B cell (primary cell): ENCODE data around the gene EPB41L4A. TPM values are rescaled to one million over a fixed set of nuclear protein-coding genes. Genes with fewer than 3 reads are reported as not detected.

ENCODE experiments used
- ATAC-seq: fragments of 200-7000 bp; cut with Tn5 transposase; one replicate; pipeline ENCODE4 v1.10.0; 2021; ENCODE audit warnings: low read depth, mild to moderate bottlenecking, moderate number of reproducible peaks, moderate library complexity
- CTCF ChIA-PET: fragments of 350-600 bp; sonication (Branson Sonifier 250); formaldehyde crosslinking; loops from one replicate; lab custom pipeline; 2021; ENCODE audit warnings: antibody characterized with exemption, inconsistent platforms; lab: Charles Lee
- POLR2A ChIA-PET: fragments of 350-600 bp; sonication (Branson Sonifier 250); formaldehyde crosslinking; loops from one replicate; lab custom pipeline; 2021; ENCODE audit warnings: antibody characterized with exemption; lab: Charles Lee
- DNase-seq: peaks from one replicate; pipeline ENCODE4 v3.0.0; 2013
- H2AFZ ChIP-seq: 2 replicates; pipeline ENCODE4 v1.6.1; 2012; ENCODE audit warnings: mild to moderate bottlenecking, low read depth, low read length; ENCODE audit not compliant: insufficient read depth, poor library complexity, severe bottlenecking
- H3K27ac ChIP-seq, 2 donors: 1 replicate in 1 of 2; 2 replicates in 1 of 2; pipeline ENCODE4 v1.5.1; 2012 to 2013; ENCODE audit warnings: low read length in 2 of 2, mild to moderate bottlenecking in 2 of 2, moderate library complexity in 1 of 2
- H3K27me3 ChIP-seq, 4 experiments: fragments of 200-600 bp in 1 of 4; sonication (generic) in 1 of 4; replicated peaks in 1 of 4; 1 replicate in 2 of 4; 2 replicates in 2 of 4; pipeline versions ENCODE4 v1.6.1 to v1.7.0; 2013 to 2016; ENCODE audit warnings: low read length in 3 of 4, mild to moderate bottlenecking in 2 of 4, mixed read lengths in 1 of 4, moderate library complexity in 1 of 4; ENCODE audit not compliant: insufficient read depth in 4 of 4, control insufficient read depth in 3 of 4; ENCODE audit errors: control extremely low read depth in 1 of 4
- H3K36me3 ChIP-seq, 2 experiments: replicated peaks in 1 of 2; 1 replicate in 1 of 2; 2 replicates in 1 of 2; pipeline versions ENCODE4 v1.6.1 to v1.7.1; 2013; ENCODE audit warnings: low read length in 1 of 2; ENCODE audit not compliant: insufficient read depth in 2 of 2, control insufficient read depth in 1 of 2; ENCODE audit errors: control extremely low read depth in 1 of 2, extremely low read depth in 1 of 2
- H3K4me1 ChIP-seq, 2 donors: fragments of 200-600 bp in 1 of 2; sonication (generic) in 1 of 2; 1 replicate in 1 of 2; 2 replicates in 1 of 2; pipeline versions ENCODE4 v1.5.1 to v1.6.1; 2013 to 2017; ENCODE audit warnings: low read length in 2 of 2; ENCODE audit not compliant: control insufficient read depth in 2 of 2, insufficient read depth in 2 of 2
- H3K4me2 ChIP-seq: replicated peaks from 2 replicates; pipeline ENCODE3; 2012; ENCODE audit warnings: mild to moderate bottlenecking, low read depth, low read length; ENCODE audit not compliant: poor library complexity, severe bottlenecking
- H3K4me3 ChIP-seq, 5 experiments: fragments of 200-600 bp in 1 of 5; sonication (generic) in 1 of 5; 1 replicate in 3 of 5; 2 replicates in 2 of 5; pipeline versions ENCODE4 v1.5.1 to v1.7.0; 2011 to 2016; ENCODE audit warnings: low read length in 4 of 5, mild to moderate bottlenecking in 4 of 5, low read depth in 2 of 5, control low read depth in 1 of 5, moderate library complexity in 1 of 5; ENCODE audit not compliant: insufficient read depth in 1 of 5; ENCODE audit errors: control extremely low read depth in 1 of 5, extremely low read depth in 1 of 5
- H3K79me2 ChIP-seq: fragments of 200-600 bp; sonication (generic); one replicate; pipeline ENCODE4 v1.6.0; 2016; ENCODE audit warnings: low read length; ENCODE audit not compliant: control insufficient read depth, insufficient read depth
- H3K9ac ChIP-seq: fragments of 200-600 bp; sonication (generic); 2 replicates; pipeline ENCODE4 v1.6.1; 2017; ENCODE audit warnings: mild to moderate bottlenecking, low read length, moderate library complexity
- H3K9me3 ChIP-seq, 3 donors: one replicate each; pipeline versions ENCODE4 v1.6.1 to v1.7.1; 2013; ENCODE audit warnings: low read length in 2 of 3; ENCODE audit not compliant: control insufficient read depth in 2 of 3, insufficient read depth in 1 of 3; ENCODE audit errors: control extremely low read depth in 1 of 3
- H4K20me1 ChIP-seq: 2 replicates; pipeline ENCODE4 v1.6.0; 2012; ENCODE audit warnings: mild to moderate bottlenecking, low read length; ENCODE audit not compliant: insufficient read depth, control insufficient read depth, poor library complexity, severe bottlenecking
- H3K27ac Mint-ChIP-seq: one replicate; pipeline ENCODE4 v1.8.0; 2021; ENCODE audit warnings: mixed read lengths
- H3K27me3 Mint-ChIP-seq: one replicate; pipeline ENCODE4 v1.8.0; 2021; ENCODE audit warnings: mixed read lengths
- H3K4me1 Mint-ChIP-seq: one replicate; pipeline ENCODE4 v1.8.0; 2021; ENCODE audit warnings: mixed read lengths
- H3K4me3 Mint-ChIP-seq: one replicate; pipeline ENCODE4 v1.8.0; 2021; ENCODE audit warnings: mixed read lengths
- H3K9me3 Mint-ChIP-seq: one replicate; pipeline ENCODE4 v1.8.0; 2022; ENCODE audit warnings: mixed read lengths; ENCODE audit not compliant: insufficient read depth
- EZH2 ChIP-seq: IDR thresholded peaks from 2 replicates; pipeline ENCODE4 v1.6.1; 2012; ENCODE audit warnings: borderline replicate concordance, low read depth, mild to moderate bottlenecking, moderate library complexity, low read length; ENCODE audit not compliant: insufficient read depth, poor library complexity, severe bottlenecking
- WGBS: methylation state at CpG from one replicate; pipeline ENCODE4 v1.1.5; 2013; ENCODE audit warnings: missing lambda C conversion rate; ENCODE audit not compliant: insufficient coverage; 5-methylcytosine and 5-hydroxymethylcytosine counted together
- intact Hi-C: fragments of 100-400 bp; cut with micrococcal nuclease; formaldehyde crosslinking; loops from one replicate; pipeline ENCODE4 v1.10.0; 2022
- polyA plus RNA-seq: library from polyadenylated mRNA; depleted of rRNA; stranded (reverse); fragments of >200 nt; gene quantifications from 2 replicates; pipeline ENCODE4 v1.2.3, GENCODE V29; 2012
- total RNA-seq, 2 donors: library from RNA; stranded (reverse); fragments of 120-200 nt in 1 of 2; gene quantifications; 1 replicate in 1 of 2; 2 replicates in 1 of 2; pipeline versions ENCODE4 v1.2.3 to v1.2.4, GENCODE V29; 2013 to 2022
- TF ChIP-seq, protein P1 (sequence below): fragments of 200-600 bp; IDR thresholded peaks from one replicate; pipeline ENCODE4 v1.8.0; 2022; ENCODE audit warnings: antibody characterized with exemption, mild to moderate bottlenecking

EPB41L4A gene
- total and polyA plus RNA-seq, 2 donors (not counting 1 experiment from before 2014, with no cell fraction given) = 1.8 to 12.9 TPM

DNA sequence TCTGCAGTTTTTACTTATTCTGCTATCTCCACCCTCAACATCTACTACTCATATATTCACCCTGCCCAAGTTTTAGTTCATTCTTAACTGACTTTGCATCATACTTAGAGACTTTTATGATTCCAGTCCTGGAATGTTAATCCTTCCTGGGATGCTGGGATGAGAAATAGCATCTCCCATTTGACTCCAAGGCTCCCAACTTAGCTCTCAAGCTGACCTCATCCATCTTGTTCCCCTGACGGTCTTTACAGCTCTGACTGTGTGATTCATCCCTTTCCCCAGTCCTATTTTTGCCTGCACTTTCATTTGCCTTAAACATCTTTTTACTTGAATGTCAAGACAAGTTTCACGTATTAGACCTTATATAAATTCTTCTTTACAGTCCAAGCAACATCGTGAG is 297.8 kb downstream of the EPB41L4A start:
- 83% methylated on average over 2 of the region's 3 CpGs for WGBS

DNA sequence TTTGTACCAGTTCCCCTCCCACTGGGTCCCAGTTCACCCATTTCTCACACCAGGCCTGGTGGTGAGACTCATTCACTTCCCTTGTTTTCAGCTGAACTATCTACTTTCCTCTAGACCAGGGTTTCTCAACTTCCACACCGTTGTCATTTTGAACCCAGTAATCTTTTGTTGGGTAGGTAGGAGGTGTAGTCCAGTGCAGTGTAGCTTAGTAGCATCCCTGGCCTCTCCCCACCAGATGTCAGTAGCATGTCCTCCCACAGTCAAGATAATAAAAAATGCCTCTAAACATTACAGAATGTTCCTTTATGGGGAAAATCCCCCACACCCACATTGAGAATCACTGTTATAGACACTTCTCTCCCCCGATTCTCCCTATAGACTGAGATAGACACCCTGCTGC is 299.1 kb downstream of the EPB41L4A start:
- ATAC-seq = no peak
- Mint-ChIP-seq H3K4me1 (no peaks in the 10 kb centered on the region), H3K9me3 (peaks cover 3% of the 10 kb centered on the region), H3K4me3 (no peak overlapping the region), H3K27ac (no peak overlapping the region), H3K27me3 (peaks cover 19% of the 10 kb centered on the region)
- Histone ChIP-seq H3K36me3 (no peaks in the 10 kb centered on the region), H4K20me1 (no peaks in the 10 kb centered on the region), H3K9ac (no peak overlapping the region), H2AFZ (no peak overlapping the region), H3K4me2 (no peak overlapping the region), H3K27ac (no peak overlapping the region), H3K9me3 (peaks cover 0 to 5% (median 0%) of the 10 kb centered on the region in 3 donors), H3K27me3 (no peaks in the 10 kb centered on the region), H3K4me1 (no peaks in the 10 kb centered on the region), H3K4me3 (no peak overlapping the region), H3K79me2 (no peaks in the 10 kb centered on the region)
- TF ChIP-seq, protein P1, sequence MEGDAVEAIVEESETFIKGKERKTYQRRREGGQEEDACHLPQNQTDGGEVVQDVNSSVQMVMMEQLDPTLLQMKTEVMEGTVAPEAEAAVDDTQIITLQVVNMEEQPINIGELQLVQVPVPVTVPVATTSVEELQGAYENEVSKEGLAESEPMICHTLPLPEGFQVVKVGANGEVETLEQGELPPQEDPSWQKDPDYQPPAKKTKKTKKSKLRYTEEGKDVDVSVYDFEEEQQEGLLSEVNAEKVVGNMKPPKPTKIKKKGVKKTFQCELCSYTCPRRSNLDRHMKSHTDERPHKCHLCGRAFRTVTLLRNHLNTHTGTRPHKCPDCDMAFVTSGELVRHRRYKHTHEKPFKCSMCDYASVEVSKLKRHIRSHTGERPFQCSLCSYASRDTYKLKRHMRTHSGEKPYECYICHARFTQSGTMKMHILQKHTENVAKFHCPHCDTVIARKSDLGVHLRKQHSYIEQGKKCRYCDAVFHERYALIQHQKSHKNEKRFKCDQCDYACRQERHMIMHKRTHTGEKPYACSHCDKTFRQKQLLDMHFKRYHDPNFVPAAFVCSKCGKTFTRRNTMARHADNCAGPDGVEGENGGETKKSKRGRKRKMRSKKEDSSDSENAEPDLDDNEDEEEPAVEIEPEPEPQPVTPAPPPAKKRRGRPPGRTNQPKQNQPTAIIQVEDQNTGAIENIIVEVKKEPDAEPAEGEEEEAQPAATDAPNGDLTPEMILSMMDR = no peak
- TF ChIP-seq EZH2 = no peak
- 50% methylated on average over 1 of the region's 2 CpGs for WGBS
- ChIA-PET POLR2A (no interaction called here), CTCF (no interaction called here)
- intact Hi-C loops = no loop called here
- DNase-seq = no peak

More for the DNA sequence above, 297.8 kb downstream of the EPB41L4A start:
- Histone ChIP-seq H3K9ac (no peak overlapping the region), H4K20me1 (no peaks in the 10 kb centered on the region), H3K4me1 (no peaks in the 10 kb centered on the region), H3K79me2 (no peaks in the 10 kb centered on the region), H3K4me3 (no peak overlapping the region), H3K27ac (no peak overlapping the region), H3K36me3 (no peaks in the 10 kb centered on the region), H2AFZ (no peak overlapping the region), H3K4me2 (no peak overlapping the region), H3K27me3 (no peaks in the 10 kb centered on the region), H3K9me3 (peaks cover 0 to 5% (median 0%) of the 10 kb centered on the region in 3 donors)
- intact Hi-C loops = no loop called here
- Mint-ChIP-seq H3K4me1 (no peaks in the 10 kb centered on the region), H3K27me3 (peaks cover 19% of the 10 kb centered on the region), H3K4me3 (no peak overlapping the region), H3K9me3 (peaks cover 3% of the 10 kb centered on the region), H3K27ac (no peak overlapping the region)
- ChIA-PET CTCF (no interaction called here), POLR2A (no interaction called here)
- no peak for TF ChIP-seq EZH2
- TF ChIP-seq, protein P1 = no peak
- DNase-seq (no peak), ATAC-seq (no peak)
